Right cardiac atrium (tissue), 5 donors: Measurements from ENCODE around the gene TAS2R31. TPM values are rescaled to one million over a fixed set of nuclear protein-coding genes. Genes with fewer than 3 reads are reported as not detected.
A peak's percentile ranks its signal among the peaks of the same experiment; 100 is the strongest.
"Not testable (repeated sequence)": the region's sequence is repeated elsewhere in the genome, so short reads cannot be mapped to it uniquely, and the experiment has no call there.

Experiments used
- ATAC-seq, 2 donors: fragments of 200-7000 bp; cut with Tn5 transposase; one replicate each; pipeline versions ENCODE4 v1.8.0 to v1.9.1; 2020; ENCODE audit warnings: moderate library complexity in 2 of 2, mild to moderate bottlenecking in 1 of 2
- DNase-seq, 3 donors: peaks; one replicate each; pipeline ENCODE4 v3.0.0-alpha.2; 2020
- H3K27ac ChIP-seq: one replicate; pipeline ENCODE4 v1.5.1; 2013; ENCODE audit warnings: mild to moderate bottlenecking, low read length, control low read depth, moderate library complexity
- H3K27me3 ChIP-seq: one replicate; pipeline ENCODE4 v1.6.1; 2013; ENCODE audit not compliant: control insufficient read depth, insufficient read depth
- H3K4me1 ChIP-seq: one replicate; pipeline ENCODE4 v1.6.1; 2013; ENCODE audit warnings: low read length; ENCODE audit not compliant: control insufficient read depth, insufficient read depth
- H3K4me3 ChIP-seq: one replicate; pipeline ENCODE4 v1.5.1; 2013; ENCODE audit warnings: low read length, control low read depth
- H3K9me3 ChIP-seq: one replicate; pipeline ENCODE4 v1.6.1; 2013; ENCODE audit warnings: low read length; ENCODE audit not compliant: control insufficient read depth
- WGBS: extraction: QIAGEN DNeasy Blood & Tissue Kit; methylation state at CpG from one replicate; pipeline ENCODE4 v1.1.7; 2013; 5-methylcytosine and 5-hydroxymethylcytosine counted together
- intact Hi-C, 4 donors: fragments of 100-400 bp; cut with DNase I; formaldehyde crosslinking; loops; one replicate each; pipeline versions ENCODE4 v1.11.0 to v1.14.0; 2022 to 2023
- polyA plus RNA-seq: library from polyadenylated mRNA; stranded (reverse); fragments of 200-250 nt; gene quantifications from one replicate; pipeline ENCODE4 v1.2.3, GENCODE V29; 2013
- total RNA-seq, 4 donors: library from RNA; stranded (reverse); fragmentation: NEBNext Ultra II Directional; extraction: Animal tissue kit (Norgen Biotek cat#: 25700); gene quantifications; one replicate each; pipeline ENCODE4 v1.2.1, GENCODE V29; 2021
- donor health status: healthy with polysubstance abuse.
- donor health status: DM: no; HTN: yes; CAD: no.
- donor health status: DM: no; HTN: no; CAD: no.
- donor health status: DM: no; HTN: yes; CAD: no; lungs with severe emphysema.
- donor health status: DM: yes; HTN: yes; CAD: no.

TAS2R31 gene
- total and polyA plus RNA-seq, 5 donors = 0.54 to 2.0 (median 1.2) TPM

GRCh38 chr12:11049806-11050531 lies 18.8 kb upstream of the TAS2R31 start:
- WGBS = 98% methylated on average over 7 of the region's 7 CpGs
- H3K27ac ChIP-seq, intact Hi-C loops, H3K9me3 ChIP-seq, H3K27me3 ChIP-seq, ATAC-seq, H3K4me1 ChIP-seq, H3K4me3 ChIP-seq, DNase-seq: not testable (repeated sequence)

GRCh38 chr12:11041366-11041765 lies 10.2 kb upstream of the TAS2R31 start:
- H3K4me1 ChIP-seq, DNase-seq, ATAC-seq, H3K27ac ChIP-seq, H3K4me3 ChIP-seq, H3K9me3 ChIP-seq, intact Hi-C loops, H3K27me3 ChIP-seq: not testable (repeated sequence)
- WGBS = 70% methylated on average over 2 of the region's 2 CpGs

GRCh38 chr12:11040162-11040561 lies 9.0 kb upstream of the TAS2R31 start:
- WGBS = 88% methylated on average over 1 of the region's 1 CpG
- intact Hi-C loops = no loop called here
- ATAC-seq = no peak

GRCh38 chr12:11039171-11039570 lies 8.0 kb upstream of the TAS2R31 start:
- Histone ChIP-seq H3K27me3 (no peaks in the 10 kb centered on the region), H3K9me3 (no peaks in the 10 kb centered on the region), H3K4me3 (no peak overlapping the region), H3K4me1 (no peaks in the 10 kb centered on the region), H3K27ac (no peak overlapping the region)
- intact Hi-C loops = loop anchor here in 1 of 4 donors (2.0 kb wide), 1 partner anchor 28 kb away; no protein-coding TSS in a partner anchor
- WGBS = 68% methylated on average over 3 of the region's 3 CpGs
- DNase-seq (no peak), ATAC-seq (no peak)

More at GRCh38 chr12:11040162-11040561, 9.0 kb upstream of the TAS2R31 start:
- H3K4me1 ChIP-seq = no peaks in the 10 kb centered on the region
- no peak overlapping the region for H3K27ac ChIP-seq
- no peak for DNase-seq
- no peaks in the 10 kb centered on the region for H3K27me3 ChIP-seq
- H3K4me3 ChIP-seq = no peak overlapping the region
- no peaks in the 10 kb centered on the region for H3K9me3 ChIP-seq

- DNase-seq, H3K27me3 ChIP-seq, H3K27ac ChIP-seq, H3K4me1 ChIP-seq, intact Hi-C loops, ATAC-seq, H3K4me3 ChIP-seq, H3K9me3 ChIP-seq: not testable (repeated sequence)
- WGBS = no CpG with 5 or more reads among the region's 3 CpGs
These were observed 2.8 kb upstream of the TAS2R31 start for GRCh38 chr12:11033959-11034358.

GRCh38 chr12:11026118-11026517 lies 5.1 kb downstream of the TAS2R31 start:
- no peaks in the 10 kb centered on the region for H3K27me3 ChIP-seq
- H3K9me3 ChIP-seq = no peaks in the 10 kb centered on the region
- ATAC-seq = no peak
- no peak overlapping the region for H3K27ac ChIP-seq
- peaks cover 2% of the 10 kb centered on the region for H3K4me1 ChIP-seq
- intact Hi-C loops = no loop called here
- no peak overlapping the region for H3K4me3 ChIP-seq
- 93% methylated on average over 6 of the region's 6 CpGs for WGBS
- DNase-seq = no peak

GRCh38 chr12:11023387-11023786 lies 7.8 kb downstream of the TAS2R31 start:
- intact Hi-C loops = no loop called here
- H3K27ac ChIP-seq = no peak overlapping the region
- no peak overlapping the region for H3K4me3 ChIP-seq
- 87% methylated on average over 2 of the region's 2 CpGs for WGBS
- no peaks in the 10 kb centered on the region for H3K9me3 ChIP-seq
- DNase-seq (no peak), ATAC-seq (no peak)
- H3K4me1 ChIP-seq = peaks cover 2% of the 10 kb centered on the region
- H3K27me3 ChIP-seq = no peaks in the 10 kb centered on the region

GRCh38 chr12:11022520-11022919 lies 8.7 kb downstream of the TAS2R31 start, which contains the start of gene TAS2R19:
Gene TAS2R19 (minus strand): TSS chr12:11022620. CDS start chr12:11022571, 49 bp downstream.
- Histone ChIP-seq H3K27ac (no peak within 1 kb of the TSS), H3K4me1 (no peaks in the 10 kb centered on the region), H3K27me3 (no peaks in the 10 kb centered on the region), H3K9me3 (no peaks in the 10 kb centered on the region), H3K4me3 (no peak within 1 kb of the TSS)
- no peak for DNase-seq
- intact Hi-C loops = no loop called here
- no peak for ATAC-seq
- WGBS = 94% methylated on average over 1 of the region's 1 CpG

GRCh38 chr12:11016937-11017336 lies 14.3 kb downstream of the TAS2R31 start:
- DNase-seq = no peak
- Histone ChIP-seq H3K27ac (no peak overlapping the region), H3K9me3 (no peaks in the 10 kb centered on the region), H3K4me1 (no peaks in the 10 kb centered on the region), H3K27me3 (no peaks in the 10 kb centered on the region), H3K4me3 (no peak overlapping the region)
- 88% methylated on average over 1 of the region's 1 CpG for WGBS
- ATAC-seq = no peak
- intact Hi-C loops = loop anchor here in 2 of 4 donors (5.0 to 10.0 kb wide), 2 partner anchors 55 to 58 kb away; no protein-coding TSS in a partner anchor

GRCh38 chr12:11015775-11016430 lies 15.3 kb downstream of the TAS2R31 start:
- Histone ChIP-seq H3K4me3 (no peak overlapping the region), H3K4me1 (no peaks in the 10 kb centered on the region), H3K27ac (no peak overlapping the region), H3K9me3 (no peaks in the 10 kb centered on the region), H3K27me3 (no peaks in the 10 kb centered on the region)
- no peak for DNase-seq
- WGBS = 85% methylated on average over 4 of the region's 4 CpGs
- intact Hi-C loops = loop anchor here in 2 of 4 donors (5.0 to 10.0 kb wide), 2 partner anchors 56 to 59 kb away; no protein-coding TSS in a partner anchor
- peak in 1 of 2 donors; percentile 14 for ATAC-seq

GRCh38 chr12:11014234-11014633 lies 17.0 kb downstream of the TAS2R31 start:
- Histone ChIP-seq H3K27me3 (no peaks in the 10 kb centered on the region), H3K4me1 (no peaks in the 10 kb centered on the region), H3K27ac (no peak overlapping the region), H3K4me3 (no peak overlapping the region), H3K9me3 (no peaks in the 10 kb centered on the region)
- DNase-seq = no peak
- intact Hi-C loops = loop anchor here in 1 of 4 donors (10.0 kb wide), 1 partner anchor 61 kb away; no protein-coding TSS in a partner anchor
- no peak for ATAC-seq
